DOHH2 (cell line): ENCODE measurements around the gene CDCP1.

Source experiments
- H3F3A ChIP-seq: fragments of 200-600 bp; sonication (generic), shearing (Covaris generic); 2 replicates; pipeline ENCODE4 v1.6.0; 2016; ENCODE audit warnings: antibody characterized with exemption, mild to moderate bottlenecking; ENCODE audit not compliant: control insufficient read depth, insufficient read depth
- H3K27ac ChIP-seq: fragments of 200-600 bp; sonication (generic); 2 replicates; pipeline ENCODE4 v1.5.1; 2014; ENCODE audit warnings: low read depth, mild to moderate bottlenecking, low read length, moderate library complexity
- H3K27me3 ChIP-seq: fragments of 200-600 bp; sonication (generic); 2 replicates; pipeline ENCODE4 v1.6.1; 2014; ENCODE audit warnings: mild to moderate bottlenecking, low read length, mixed read lengths; ENCODE audit not compliant: control insufficient read depth
- H3K36me3 ChIP-seq: fragments of 200-600 bp; sonication (generic); 2 replicates; pipeline ENCODE4 v1.6.1; 2014; ENCODE audit warnings: mild to moderate bottlenecking, low read length, moderate library complexity, mixed read lengths; ENCODE audit not compliant: control insufficient read depth
- H3K4me1 ChIP-seq: fragments of 200-600 bp; sonication (generic); 2 replicates; pipeline ENCODE4 v1.6.1; 2014; ENCODE audit warnings: mild to moderate bottlenecking, low read length, mixed read lengths; ENCODE audit not compliant: control insufficient read depth
- H3K4me2 ChIP-seq: fragments of 200-600 bp; sonication (generic); 2 replicates; pipeline ENCODE4 v1.6.0; 2014; ENCODE audit warnings: mild to moderate bottlenecking, low read length, moderate library complexity
- H3K4me3 ChIP-seq: fragments of 200-600 bp; sonication (generic); 2 replicates; pipeline ENCODE4 v1.5.1; 2014; ENCODE audit warnings: mild to moderate bottlenecking, low read length, mixed read lengths
- H3K79me2 ChIP-seq: fragments of 200-600 bp; sonication (generic); 2 replicates; pipeline ENCODE4 v1.6.1; 2014; ENCODE audit warnings: mild to moderate bottlenecking, low read length, mixed read lengths; ENCODE audit not compliant: control insufficient read depth
- H3K9me2 ChIP-seq: fragments of 200-600 bp; sonication (generic); replicated peaks from 2 replicates; pipeline ENCODE4 v1.6.1; 2014; ENCODE audit warnings: mild to moderate bottlenecking, low read length, mixed read lengths; ENCODE audit not compliant: control insufficient read depth
- H3K9me3 ChIP-seq: fragments of 200-600 bp; sonication (generic); 2 replicates; pipeline ENCODE4 v1.6.1; 2014; ENCODE audit warnings: antibody characterized with exemption, low read length, mixed read lengths; ENCODE audit not compliant: control insufficient read depth, insufficient read depth
- H4K20me1 ChIP-seq: fragments of 200-600 bp; sonication (generic); 2 replicates; pipeline ENCODE4 v1.6.0; 2014; ENCODE audit warnings: low read depth, mild to moderate bottlenecking, antibody characterized with exemption, low read length, moderate library complexity; ENCODE audit not compliant: control insufficient read depth, insufficient read depth
- EZH2phosphoT487 ChIP-seq: fragments of 200-600 bp; sonication (generic); IDR thresholded peaks from 2 replicates; pipeline ENCODE4 v1.6.1; 2017; ENCODE audit warnings: borderline replicate concordance, mild to moderate bottlenecking, antibody characterized with exemption, low read length, moderate library complexity, mixed read lengths
- TF ChIP-seq, protein P1 (sequence below): fragments of 200-600 bp; sonication (generic); IDR thresholded peaks from one replicate; pipeline ENCODE4 v1.5.1; 2014; ENCODE audit warnings: antibody characterized with exemption, mild to moderate bottlenecking, low read depth, low read length; ENCODE audit not compliant: poor library complexity, severe bottlenecking

Gene CDCP1

DNA sequence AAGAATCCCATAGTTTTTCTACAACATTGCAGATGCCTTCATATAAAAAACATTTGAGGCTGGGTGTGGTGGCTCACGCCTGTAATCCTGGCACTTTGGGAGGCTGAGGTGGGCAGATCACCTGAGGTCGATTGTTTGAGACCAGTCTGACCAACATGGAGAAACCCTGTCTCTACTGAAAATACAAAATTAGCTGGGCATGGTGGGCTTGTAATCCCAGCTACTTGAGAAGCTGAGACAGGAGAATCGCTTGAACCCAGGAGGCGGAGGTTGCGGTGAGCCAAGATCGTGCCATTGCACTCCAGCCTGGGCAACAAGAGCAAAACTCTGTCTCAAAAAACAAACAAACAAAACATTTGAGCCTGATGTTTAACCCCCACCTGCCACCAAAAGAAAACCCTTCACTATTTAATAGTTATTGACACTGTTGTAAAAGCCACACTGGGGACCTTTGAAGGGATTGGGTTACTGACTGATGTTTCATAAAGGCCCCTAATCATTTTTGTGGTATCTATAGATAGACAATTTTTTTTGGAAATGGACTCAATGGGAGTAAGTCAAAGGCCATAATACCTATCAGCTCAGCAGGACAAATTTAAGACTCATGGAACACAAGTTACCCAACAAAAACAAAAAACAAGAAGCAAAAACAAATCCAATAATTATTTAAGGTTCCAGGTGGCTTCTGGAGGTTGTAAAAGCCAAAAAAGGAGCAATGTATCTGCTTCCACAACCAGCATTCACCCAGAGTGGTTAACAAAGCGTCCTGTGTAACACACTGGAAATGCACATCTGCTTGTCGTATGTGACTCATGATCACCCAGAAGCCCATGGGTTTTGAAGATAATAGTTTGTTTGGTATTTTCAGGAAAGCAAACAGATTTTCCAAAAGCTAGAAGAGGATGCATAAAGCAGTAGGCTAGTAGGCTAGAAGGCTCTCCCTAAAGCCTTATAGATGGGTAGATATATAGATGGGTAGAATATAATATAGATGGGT is 41.2 kb downstream of the CDCP1 start:
- H3K27me3 ChIP-seq = no peaks in the 10 kb centered on the region

DNA sequence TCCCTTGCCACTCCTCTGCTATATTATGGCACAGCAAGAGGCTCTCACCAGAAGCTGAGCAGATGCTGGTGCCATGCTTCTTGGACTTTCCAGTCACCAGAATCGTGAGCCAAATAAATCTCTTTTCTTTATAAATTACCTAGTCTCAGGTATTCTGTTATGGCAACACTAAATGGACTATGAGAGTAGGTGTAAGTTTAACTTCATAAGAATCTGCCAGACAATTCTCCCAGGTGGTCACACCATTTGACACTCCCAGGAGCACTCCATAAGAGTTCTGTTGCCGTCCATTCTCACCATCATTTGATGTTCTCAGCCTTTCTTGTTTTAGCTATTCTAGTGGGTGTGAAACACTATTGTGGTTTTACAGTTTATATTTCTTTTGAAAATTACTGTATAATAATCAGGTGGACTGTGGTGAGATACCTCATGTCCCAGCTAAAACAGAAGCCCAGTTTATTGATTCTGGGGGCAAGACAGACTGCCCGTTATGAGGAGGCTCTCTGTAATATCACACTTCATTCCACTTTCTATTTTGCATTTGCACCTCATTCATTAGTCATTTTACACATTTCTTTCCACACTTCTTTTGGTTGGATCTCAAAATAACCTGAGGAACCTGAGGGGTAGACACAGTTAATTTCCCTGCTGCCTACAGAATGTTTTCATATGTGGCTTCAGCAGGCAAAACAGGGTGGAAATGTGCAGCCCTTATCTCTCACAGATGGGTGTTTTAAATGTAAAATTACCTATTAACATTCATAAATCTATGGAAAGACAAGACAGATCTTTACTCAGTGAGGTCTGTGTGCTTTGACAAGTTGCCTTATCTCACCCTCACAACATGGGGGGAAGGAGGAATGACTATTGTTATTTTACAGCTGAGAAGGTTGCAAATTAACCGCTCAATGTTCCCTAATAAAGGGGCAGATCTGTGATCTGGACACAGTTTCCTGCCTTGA is 42.1 kb downstream of the CDCP1 start:
- H3K4me3 ChIP-seq = no peak overlapping the region
- H3K79me2 ChIP-seq = no peaks in the 10 kb centered on the region
- no peaks in the 10 kb centered on the region for H3K27me3 ChIP-seq
- H3K4me2 ChIP-seq = no peak overlapping the region
- no peaks in the 10 kb centered on the region for H3K36me3 ChIP-seq
- H3K9me2 ChIP-seq = no peaks in the 10 kb centered on the region
- H3K9me3 ChIP-seq = no peaks in the 10 kb centered on the region
- no peak overlapping the region for H3K27ac ChIP-seq
- 0 out of 2 replicates have a peak, but pooled peaks cover 4% of the 10 kb centered on the region for H3K4me1 ChIP-seq
- TF ChIP-seq, protein P1, sequence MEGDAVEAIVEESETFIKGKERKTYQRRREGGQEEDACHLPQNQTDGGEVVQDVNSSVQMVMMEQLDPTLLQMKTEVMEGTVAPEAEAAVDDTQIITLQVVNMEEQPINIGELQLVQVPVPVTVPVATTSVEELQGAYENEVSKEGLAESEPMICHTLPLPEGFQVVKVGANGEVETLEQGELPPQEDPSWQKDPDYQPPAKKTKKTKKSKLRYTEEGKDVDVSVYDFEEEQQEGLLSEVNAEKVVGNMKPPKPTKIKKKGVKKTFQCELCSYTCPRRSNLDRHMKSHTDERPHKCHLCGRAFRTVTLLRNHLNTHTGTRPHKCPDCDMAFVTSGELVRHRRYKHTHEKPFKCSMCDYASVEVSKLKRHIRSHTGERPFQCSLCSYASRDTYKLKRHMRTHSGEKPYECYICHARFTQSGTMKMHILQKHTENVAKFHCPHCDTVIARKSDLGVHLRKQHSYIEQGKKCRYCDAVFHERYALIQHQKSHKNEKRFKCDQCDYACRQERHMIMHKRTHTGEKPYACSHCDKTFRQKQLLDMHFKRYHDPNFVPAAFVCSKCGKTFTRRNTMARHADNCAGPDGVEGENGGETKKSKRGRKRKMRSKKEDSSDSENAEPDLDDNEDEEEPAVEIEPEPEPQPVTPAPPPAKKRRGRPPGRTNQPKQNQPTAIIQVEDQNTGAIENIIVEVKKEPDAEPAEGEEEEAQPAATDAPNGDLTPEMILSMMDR = no peak
- no peak for TF ChIP-seq EZH2phosphoT487
- no peaks in the 10 kb centered on the region for H3F3A ChIP-seq
- H4K20me1 ChIP-seq = no peaks in the 10 kb centered on the region

More for the DNA sequence above, 41.2 kb downstream of the CDCP1 start:
- H3K27ac ChIP-seq = no peak overlapping the region
- H3K9me3 ChIP-seq = no peaks in the 10 kb centered on the region
- H3K36me3 ChIP-seq = no peaks in the 10 kb centered on the region
- no peaks in the 10 kb centered on the region for H3F3A ChIP-seq
- no peaks in the 10 kb centered on the region for H3K79me2 ChIP-seq
- H4K20me1 ChIP-seq = no peaks in the 10 kb centered on the region
- H3K4me1 ChIP-seq = 0 out of 2 replicates have a peak, but pooled peaks cover 4% of the 10 kb centered on the region
- H3K4me2 ChIP-seq = no peak overlapping the region
- no peaks in the 10 kb centered on the region for H3K9me2 ChIP-seq
- H3K4me3 ChIP-seq = no peak overlapping the region
- TF ChIP-seq, protein P1 = no peak
- no peak for TF ChIP-seq EZH2phosphoT487

DNA sequence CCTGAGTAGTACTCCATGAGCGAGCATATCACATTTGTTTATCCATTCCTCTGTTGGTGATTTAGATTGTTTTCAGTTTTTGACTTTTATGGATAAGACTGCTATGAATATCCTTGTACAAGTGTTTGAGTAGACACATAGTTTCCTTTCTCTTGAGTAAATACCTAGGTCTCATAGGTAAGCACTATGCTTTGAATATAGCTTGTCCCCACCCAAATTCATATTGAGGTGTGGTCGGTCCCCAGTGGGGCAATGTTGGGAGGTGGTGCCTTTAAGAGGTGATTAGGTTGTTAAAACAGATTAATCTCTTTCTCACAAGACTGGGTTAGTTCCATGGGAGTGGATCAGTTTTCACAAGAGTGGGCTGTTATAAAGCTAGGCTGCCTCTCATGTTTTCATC is 42.8 kb downstream of the CDCP1 start:
- Histone ChIP-seq H3K4me2 (no peak overlapping the region), H3K79me2 (no peaks in the 10 kb centered on the region), H4K20me1 (no peaks in the 10 kb centered on the region), H3K4me1 (0 out of 2 replicates have a peak, but pooled peaks cover 4% of the 10 kb centered on the region), H3F3A (no peaks in the 10 kb centered on the region), H3K4me3 (no peak overlapping the region), H3K9me2 (no peaks in the 10 kb centered on the region), H3K27me3 (no peaks in the 10 kb centered on the region), H3K36me3 (no peaks in the 10 kb centered on the region), H3K9me3 (no peaks in the 10 kb centered on the region), H3K27ac (no peak overlapping the region)
- TF ChIP-seq EZH2phosphoT487 = no peak
- TF ChIP-seq, protein P1 = no peak
